Fibroblast of lung (primary cell): ENCODE results near the gene PLPP1. TPM values are rescaled to one million over a fixed set of nuclear protein-coding genes. Genes with fewer than 3 reads are reported as not detected.

Source experiments
- DNase-seq, 2 donors: peaks; one replicate each; pipeline versions ENCODE4 v3.0.0 to v3.0.0-alpha.2; 2010; ENCODE audit warnings: low read depth in 2 of 2
- H2AFZ ChIP-seq: 2 replicates; pipeline ENCODE4 v1.5.1; 2012; ENCODE audit warnings: low read length, control low read depth, inconsistent platforms
- H3K27ac ChIP-seq: 2 replicates; pipeline ENCODE4 v1.5.1; 2011; ENCODE audit warnings: low read length, control low read depth; ENCODE audit not compliant: insufficient read depth
- H3K27me3 ChIP-seq: 2 replicates; pipeline ENCODE4 v1.5.1; 2011; ENCODE audit warnings: mild to moderate bottlenecking, low read length; ENCODE audit not compliant: control insufficient read depth, insufficient read depth
- H3K36me3 ChIP-seq: 2 replicates; pipeline ENCODE4 v1.5.1; 2011; ENCODE audit warnings: low read length; ENCODE audit not compliant: control insufficient read depth, insufficient read depth
- H3K4me1 ChIP-seq: 2 replicates; pipeline ENCODE4 v1.5.1; 2011; ENCODE audit warnings: low read length; ENCODE audit not compliant: control insufficient read depth, insufficient read depth; ENCODE audit errors: extremely low read depth
- H3K4me2 ChIP-seq: 2 replicates; pipeline ENCODE4 v1.5.1; 2011; ENCODE audit warnings: low read length, control low read depth; ENCODE audit not compliant: insufficient read depth; ENCODE audit errors: extremely low read depth
- H3K4me3 ChIP-seq, 4 experiments: fragments of 200-600 bp in 1 of 4; sonication (generic) in 1 of 4; replicated peaks in 1 of 4; 2 replicates each; pipeline ENCODE4 v1.5.1; 2011 to 2016; ENCODE audit warnings: low read length in 4 of 4, low read depth in 3 of 4, mild to moderate bottlenecking in 3 of 4, control low read depth in 2 of 4, inconsistent platforms in 1 of 4, mixed read lengths in 1 of 4; ENCODE audit not compliant: insufficient read depth in 1 of 4; ENCODE audit errors: control extremely low read depth in 1 of 4
- H3K79me2 ChIP-seq: 2 replicates; pipeline ENCODE4 v1.5.1; 2012; ENCODE audit warnings: mild to moderate bottlenecking, low read length, inconsistent platforms; ENCODE audit not compliant: control insufficient read depth, insufficient read depth
- H3K9ac ChIP-seq: 2 replicates; pipeline ENCODE4 v1.5.1; 2011; ENCODE audit warnings: mild to moderate bottlenecking, low read length, control low read depth; ENCODE audit not compliant: insufficient read depth
- H3K9me3 ChIP-seq: 2 replicates; pipeline ENCODE4 v1.5.1; 2012; ENCODE audit warnings: low read depth, low read length; ENCODE audit not compliant: control insufficient read depth, insufficient read depth
- H4K20me1 ChIP-seq: 2 replicates; pipeline ENCODE4 v1.5.1; 2011; ENCODE audit warnings: low read length; ENCODE audit not compliant: control insufficient read depth, insufficient read depth; ENCODE audit errors: extremely low read depth
- CTCF ChIP-seq, 2 donors: IDR thresholded peaks in 1 of 2; conservative IDR thresholded peaks in 1 of 2; 1 replicate in 1 of 2; 2 replicates in 1 of 2; pipeline ENCODE4 v1.5.1; 2011 to 2012; ENCODE audit warnings: low read length in 2 of 2, control low read depth in 1 of 2, inconsistent platforms in 1 of 2, low read depth in 1 of 2, mild to moderate bottlenecking in 1 of 2
- EZH2 ChIP-seq: IDR thresholded peaks from 2 replicates; pipeline ENCODE4 v1.5.1; 2012; ENCODE audit warnings: low read length, control low read depth, mild to moderate bottlenecking; ENCODE audit errors: missing control alignments
- polyA plus RNA-seq, 2 donors: library from polyadenylated mRNA; depleted of rRNA in 1 of 2; stranded (reverse) in 1 of 2; unstranded in 1 of 2; fragments of >200 nt; gene quantifications; 2 replicates each; pipeline ENCODE4 v1.2.1, GENCODE V29; 2011 to 2012; ENCODE audit warnings: missing spikeins in 1 of 2
- total RNA-seq: library from RNA; depleted of rRNA; stranded (reverse); fragments of >200 nt; gene quantifications from 2 replicates; pipeline ENCODE4 v1.2.1, GENCODE V29; 2014

The PLPP1 gene
- total and polyA plus RNA-seq, 2 donors (not counting 1 experiment from before 2014, with no cell fraction given), result 73.5 to 76.8 TPM

- Histone ChIP-seq H3K4me2 (peak overlapping the region; percentile 40), H4K20me1 (no peaks in the 10 kb centered on the region), H3K79me2 (no peaks in the 10 kb centered on the region), H3K4me3 (no peak overlapping the region), H3K9ac (no peak overlapping the region), H3K27ac (peak overlapping the region; percentile 66), H2AFZ (no peak overlapping the region), H3K9me3 (no peaks in the 10 kb centered on the region), H3K4me1 (peaks cover 12% of the 10 kb centered on the region), H3K36me3 (peaks cover 3% of the 10 kb centered on the region), H3K27me3 (no peaks in the 10 kb centered on the region)
- no peak for TF ChIP-seq CTCF (conservative IDR thresholded peaks at IDR 0.05 in 1 of 2, IDR thresholded peaks at IDR 0.05 in 1 of 2; ENCODE audit: low read depth in 1 of 2, low read length in 2 of 2)
- no peak for TF ChIP-seq EZH2
- DNase-seq, result peak; percentile 84 to 87
Measured at GRCh38 chr5:55438998-55439397, 95.8 kb downstream of the PLPP1 start.

DNA sequence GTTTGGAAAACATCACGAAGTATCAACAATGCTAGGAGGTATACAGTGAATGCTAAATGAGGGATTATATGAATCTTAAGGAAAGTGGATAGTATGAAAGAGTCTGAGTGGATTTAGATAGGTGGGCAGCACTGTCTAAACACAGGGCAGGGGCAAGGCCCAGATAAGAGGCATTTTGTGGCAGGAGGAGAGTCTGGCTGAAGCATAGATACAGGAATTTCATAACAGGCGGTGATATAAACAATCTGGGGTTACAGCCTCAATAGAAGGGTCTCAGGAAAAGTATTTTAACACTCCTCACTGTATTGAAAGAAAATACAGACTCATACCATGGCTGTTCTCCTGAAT, 96.9 kb downstream of the PLPP1 start:
- Histone ChIP-seq H2AFZ (no peak overlapping the region), H3K27ac (peak overlapping the region; percentile 66), H3K9me3 (no peaks in the 10 kb centered on the region), H3K27me3 (no peaks in the 10 kb centered on the region), H3K4me2 (peak overlapping the region; percentile 65), H3K36me3 (peaks cover 3% of the 10 kb centered on the region), H3K4me3 (no peak overlapping the region), H3K4me1 (peaks cover 12% of the 10 kb centered on the region), H4K20me1 (no peaks in the 10 kb centered on the region), H3K9ac (no peak overlapping the region), H3K79me2 (no peaks in the 10 kb centered on the region)
- no peak for DNase-seq
- TF ChIP-seq CTCF (conservative IDR thresholded peaks at IDR 0.05 in 1 of 2, IDR thresholded peaks at IDR 0.05 in 1 of 2; ENCODE audit: low read depth in 1 of 2, low read length in 2 of 2) (no peak), EZH2 (no peak)

DNA sequence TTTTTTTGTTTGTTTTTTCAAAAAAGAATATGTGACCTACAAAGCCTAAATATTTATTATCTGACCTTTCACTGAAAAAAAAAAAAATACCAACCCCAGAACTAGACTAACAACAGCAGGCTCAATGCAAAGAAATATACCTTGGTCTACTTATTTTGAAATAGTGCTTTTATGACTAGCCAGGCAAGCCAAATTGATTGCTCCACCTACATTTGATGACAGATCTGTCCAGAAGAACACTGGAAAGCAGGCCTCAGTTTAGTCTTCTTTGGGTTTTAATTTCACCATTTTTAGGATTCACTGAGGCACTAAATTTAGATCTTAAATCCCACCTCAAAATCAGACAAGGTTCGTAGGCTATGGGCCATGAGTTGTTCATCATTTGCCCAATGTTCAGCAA, 97.3 kb downstream of the PLPP1 start:
- H3K27ac ChIP-seq, result peak overlapping the region; percentile 66
- no peak for DNase-seq

More for the DNA sequence above, 97.3 kb downstream of the PLPP1 start:
- Histone ChIP-seq H3K9ac (no peak overlapping the region), H3K79me2 (no peaks in the 10 kb centered on the region), H3K4me1 (peaks cover 12% of the 10 kb centered on the region), H2AFZ (no peak overlapping the region), H3K9me3 (no peaks in the 10 kb centered on the region), H3K36me3 (peaks cover 3% of the 10 kb centered on the region), H3K4me2 (peak overlapping the region; percentile 48), H4K20me1 (no peaks in the 10 kb centered on the region), H3K27me3 (no peaks in the 10 kb centered on the region), H3K4me3 (no peak overlapping the region)
- no peak for TF ChIP-seq CTCF (conservative IDR thresholded peaks at IDR 0.05 in 1 of 2, IDR thresholded peaks at IDR 0.05 in 1 of 2; ENCODE audit: low read depth in 1 of 2, low read length in 2 of 2)
- no peak for TF ChIP-seq EZH2
